NCI-H446 (cell line): Measurements from ENCODE around the gene EYS.

Experiments used
- DNase-seq, 2 experiments: peaks; one replicate each; lab custom pipeline; 2025; lab: John Stamatoyannopoulos, UW

The EYS gene

DNA sequence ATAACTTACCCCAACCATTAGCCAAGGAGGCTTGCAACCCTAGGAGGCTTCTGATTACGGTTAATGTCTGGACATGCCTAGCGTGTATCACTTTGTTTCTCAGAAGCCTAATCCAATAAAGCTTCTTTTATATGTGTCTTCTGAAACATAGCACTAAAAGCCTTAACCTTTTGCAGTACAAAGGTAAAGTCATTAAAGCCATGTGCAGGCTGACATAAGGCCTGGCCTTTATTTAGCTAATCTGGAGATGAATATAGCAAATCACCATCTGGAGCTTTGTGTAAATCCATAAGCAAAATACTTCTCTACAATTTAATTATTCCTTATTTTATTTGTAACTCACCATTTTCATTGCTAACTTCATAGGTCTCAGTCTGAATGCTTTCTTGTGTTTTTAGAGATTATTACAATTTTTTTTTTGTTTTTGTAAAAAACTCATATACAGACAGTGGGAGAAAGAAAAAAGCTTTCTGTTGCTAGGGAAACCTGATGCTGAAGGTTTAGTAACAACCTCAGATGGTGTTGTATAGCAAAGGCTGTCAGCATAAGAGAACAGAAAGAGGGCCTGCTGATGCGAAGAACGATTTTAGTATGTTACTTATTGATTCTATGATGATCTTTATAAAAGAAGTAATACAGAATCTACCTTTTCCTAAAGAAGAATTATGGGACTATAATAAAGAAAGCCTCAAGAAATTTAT lies at the start of gene EYS:
TSS of gene EYS (minus strand) at position 101 of the 701 bp plus-strand sequence. CDS start 211,816 bp downstream, outside the sequence.
- DNase-seq: peak in 1 of 2 experiments; percentile 64

DNA sequence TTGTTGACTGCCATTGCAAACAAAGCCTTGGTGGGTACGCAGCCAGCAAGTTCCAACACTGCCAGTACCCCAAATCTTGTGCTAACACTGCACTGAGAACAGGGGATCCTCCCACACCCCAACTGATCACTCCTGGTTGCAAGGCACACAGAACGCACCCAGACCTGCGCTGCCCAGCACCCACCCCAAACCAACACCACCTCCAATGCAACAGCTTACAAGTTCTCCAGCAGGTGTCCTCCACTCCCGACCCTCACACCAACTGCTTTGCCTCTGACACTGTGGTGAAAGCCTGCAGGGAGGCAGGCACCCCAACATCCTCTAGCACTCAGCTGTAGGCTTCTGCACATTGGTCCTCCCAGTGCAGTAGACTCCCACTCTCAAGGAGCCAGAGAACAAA lies 39.3 kb upstream of the EYS start:
- no peak for DNase-seq

DNA sequence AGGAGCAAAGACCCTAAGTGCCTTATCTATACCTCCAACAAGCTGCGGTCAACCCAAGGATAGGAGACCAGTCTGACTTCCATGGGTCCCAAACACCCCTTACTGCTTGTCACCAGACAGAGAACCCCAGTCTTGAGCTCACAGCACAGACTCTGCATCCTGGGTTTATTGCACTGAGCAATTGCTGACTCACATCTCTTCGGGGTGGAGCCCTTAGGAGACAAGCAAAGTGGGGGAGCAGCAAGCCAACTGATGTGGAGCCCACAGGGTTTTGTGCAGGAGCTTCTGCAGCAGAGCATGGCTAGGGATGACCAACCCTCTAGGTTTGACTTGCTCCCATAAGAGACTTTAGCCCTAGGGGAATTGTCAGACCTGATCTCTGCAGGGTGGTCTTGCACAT lies 38.6 kb upstream of the EYS start:
- no peak for DNase-seq

DNA sequence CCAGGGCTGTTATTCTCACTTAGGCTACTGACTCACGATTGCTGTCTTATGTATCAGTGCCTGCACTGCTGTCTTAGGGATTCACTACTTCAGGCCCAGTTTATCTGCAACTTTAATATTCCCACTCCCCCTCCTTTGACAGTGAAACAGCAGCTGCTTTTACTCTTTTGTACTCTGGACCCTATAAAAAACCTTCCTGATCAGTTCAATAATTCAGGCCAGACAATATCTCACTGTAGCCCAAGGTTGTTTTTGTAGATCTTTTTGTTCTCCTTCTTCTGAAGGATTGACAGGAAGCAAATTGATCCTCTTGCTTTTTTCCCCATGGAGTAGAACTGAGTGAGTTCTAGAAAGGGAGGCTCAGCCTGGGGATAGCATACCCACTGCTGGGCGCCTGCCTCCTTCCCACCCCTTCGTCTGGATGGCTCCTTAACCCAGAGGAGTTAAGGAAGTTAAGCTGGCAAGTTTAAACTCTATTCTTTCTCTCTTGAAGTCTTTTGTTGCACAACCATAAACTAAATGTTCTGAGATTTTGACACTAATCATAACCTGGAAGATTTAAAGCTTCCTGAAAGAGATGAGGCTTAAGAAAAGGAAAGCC lies 22.0 kb upstream of the EYS start:
- DNase-seq: no peak

DNA sequence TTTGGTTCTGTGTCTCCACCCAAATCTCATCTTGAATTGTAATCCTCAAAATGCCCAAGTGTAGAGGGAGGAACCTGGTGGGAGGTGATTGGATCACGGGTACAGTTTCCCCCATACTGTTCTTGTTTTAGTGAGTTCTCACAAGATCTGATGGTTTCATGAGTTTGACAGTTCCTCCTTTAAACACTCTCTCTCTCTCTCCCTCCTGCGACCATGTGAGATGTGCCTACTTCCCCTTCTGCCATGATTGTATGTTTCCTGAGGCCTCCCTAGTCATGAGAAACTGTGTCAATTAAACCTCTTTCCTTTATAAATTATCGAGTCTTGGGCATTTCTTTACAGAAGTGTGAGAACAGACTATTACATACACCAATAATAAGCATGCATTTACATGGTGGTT lies 12.1 kb upstream of the EYS start:
- DNase-seq: no peak

DNA sequence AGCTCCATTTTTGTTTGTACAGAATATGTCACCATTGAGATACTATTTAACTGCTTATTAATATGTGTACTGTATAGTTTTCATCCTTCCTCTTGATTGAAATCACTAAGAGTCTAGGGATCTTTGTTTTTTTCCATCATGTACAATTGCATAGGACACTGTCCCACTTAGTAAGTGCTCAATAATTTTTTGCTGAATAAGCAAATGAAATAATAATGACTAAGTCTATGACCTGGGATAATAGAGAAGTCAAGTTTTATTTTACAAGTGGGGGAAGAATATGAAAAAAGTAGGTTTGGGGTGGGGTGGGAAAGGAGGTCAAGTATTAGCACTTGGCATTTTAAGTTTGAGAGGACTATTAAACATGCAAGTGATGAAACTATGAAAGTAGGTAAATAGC lies 4.5 kb upstream of the EYS start:
- DNase-seq: no peak

DNA sequence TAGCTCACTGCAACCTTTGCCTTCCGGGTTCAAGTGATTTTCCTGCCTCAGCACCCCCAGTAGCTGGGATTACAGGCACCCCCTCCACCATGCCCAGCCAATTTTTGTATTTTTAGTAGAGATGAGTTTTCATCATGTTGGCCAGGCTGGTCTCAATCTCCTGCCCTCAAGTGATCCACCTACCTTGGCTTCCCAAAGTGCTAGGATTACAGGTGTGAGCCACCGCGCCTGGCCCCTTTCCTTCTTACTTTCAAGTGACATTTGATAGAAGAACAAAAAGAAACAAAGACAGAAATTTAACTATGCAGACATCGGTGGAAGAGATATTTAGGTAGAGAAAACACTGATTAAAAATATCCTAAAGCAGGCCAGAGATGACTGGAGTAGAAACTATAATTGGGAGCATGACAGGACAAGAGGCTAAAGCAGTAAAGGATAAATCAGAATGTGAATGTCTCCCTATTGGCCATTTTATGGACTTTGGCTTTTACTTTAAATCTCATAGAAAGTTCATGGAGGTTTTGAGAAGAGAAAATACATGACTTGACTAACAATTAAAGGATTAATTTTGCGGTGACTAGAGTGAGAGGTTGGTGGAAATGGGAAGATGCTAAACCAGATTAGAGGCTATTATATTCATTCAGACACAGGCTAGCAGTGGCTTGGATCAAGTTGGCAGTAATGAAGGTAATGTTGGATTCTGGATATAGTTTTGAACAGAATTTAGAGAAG lies 2.2 kb upstream of the EYS start:
- no peak for DNase-seq

DNA sequence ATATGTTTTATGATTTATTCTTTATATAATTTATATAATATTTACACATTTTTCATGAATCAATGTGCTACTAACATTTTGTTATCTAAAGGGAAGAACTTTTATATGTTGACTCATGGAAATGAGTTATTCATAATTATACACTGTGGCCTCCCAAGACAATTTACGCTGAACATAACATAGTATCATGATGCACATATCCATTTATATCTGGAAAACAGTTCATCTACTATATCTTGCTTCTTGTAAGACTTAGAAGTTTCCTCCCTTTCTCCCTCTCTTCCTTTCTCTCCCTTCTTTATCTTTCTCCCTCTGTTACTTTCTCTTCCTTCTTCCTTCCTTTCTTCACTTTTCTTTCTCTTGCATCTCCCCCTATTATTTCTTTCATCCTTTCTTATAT lies 1.1 kb upstream of the EYS start:
- no peak for DNase-seq

DNA sequence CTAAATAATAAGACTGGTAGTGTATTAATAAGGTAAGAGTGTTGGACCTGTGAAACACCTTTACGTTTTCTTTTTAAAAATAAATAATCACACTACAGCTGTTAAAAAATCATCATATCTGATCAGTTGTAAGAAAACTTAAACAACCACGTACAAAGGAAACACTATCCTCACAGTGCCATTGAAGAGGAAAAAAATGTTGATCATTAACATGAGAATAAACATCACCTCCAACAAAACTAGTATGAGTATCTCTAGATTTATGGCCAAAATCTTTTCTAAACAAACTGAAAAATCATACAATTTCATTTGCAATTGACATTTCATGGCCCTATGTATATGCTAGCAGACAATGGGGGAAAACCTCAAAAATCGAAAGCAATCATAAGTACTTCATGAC lies 590 bp downstream of the EYS start:
- no peak for DNase-seq

DNA sequence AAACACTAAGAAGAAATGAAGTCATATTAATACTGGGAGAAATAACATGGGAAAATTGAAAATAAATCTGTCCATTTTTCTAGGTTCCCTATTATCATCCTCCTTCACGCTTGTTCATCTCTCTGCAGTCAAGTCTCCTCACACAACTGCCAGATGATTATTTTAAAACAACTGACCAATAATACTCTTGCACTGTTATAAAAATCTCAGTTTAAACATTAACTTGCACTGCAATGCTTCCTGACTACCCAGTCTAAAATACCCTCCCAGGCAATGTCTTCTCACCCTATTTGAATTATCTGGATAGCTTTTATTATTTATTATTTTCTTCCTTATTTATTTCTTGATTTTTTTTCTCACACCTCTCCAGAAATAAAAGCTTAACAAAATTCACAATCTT lies 5.7 kb downstream of the EYS start:
- DNase-seq: no peak

DNA sequence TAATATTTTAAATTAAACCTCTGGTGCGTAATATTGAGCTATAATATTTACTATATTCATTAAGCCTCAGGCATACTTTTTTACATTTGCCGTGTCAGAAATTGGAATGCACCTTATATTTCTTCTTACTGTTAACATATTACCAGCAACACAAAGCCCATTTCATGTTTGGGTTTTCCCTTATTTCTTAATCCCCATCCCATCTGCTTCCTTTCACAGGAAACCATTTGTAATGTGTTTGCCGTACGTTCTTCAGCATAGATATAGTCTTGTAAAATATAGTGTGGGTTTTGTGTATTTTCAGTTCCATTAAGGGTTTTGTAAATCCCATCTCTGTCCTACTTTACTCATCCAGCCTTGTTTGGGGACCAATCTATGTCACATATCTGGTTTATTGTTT lies 6.5 kb downstream of the EYS start:
- peak in 1 of 2 experiments; percentile 14 for DNase-seq

DNA sequence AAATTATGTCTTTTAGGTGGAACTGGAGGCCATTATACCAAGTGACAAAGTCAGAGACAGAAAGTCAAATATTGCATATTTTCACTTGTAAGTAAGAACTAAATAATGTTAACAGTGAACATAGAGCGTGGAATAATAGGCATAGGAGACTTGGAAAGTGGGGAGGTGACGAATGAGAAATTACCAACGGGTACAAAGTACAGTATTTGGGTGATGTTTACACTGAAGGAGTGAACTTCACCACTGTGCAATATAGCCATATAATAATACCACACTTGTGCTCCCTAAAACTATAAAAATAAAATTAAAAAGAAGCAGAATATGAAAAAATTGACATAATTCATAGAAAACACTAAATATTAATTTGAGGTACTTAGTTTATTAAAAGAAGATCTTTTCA lies 14.9 kb downstream of the EYS start:
- DNase-seq: no peak

DNA sequence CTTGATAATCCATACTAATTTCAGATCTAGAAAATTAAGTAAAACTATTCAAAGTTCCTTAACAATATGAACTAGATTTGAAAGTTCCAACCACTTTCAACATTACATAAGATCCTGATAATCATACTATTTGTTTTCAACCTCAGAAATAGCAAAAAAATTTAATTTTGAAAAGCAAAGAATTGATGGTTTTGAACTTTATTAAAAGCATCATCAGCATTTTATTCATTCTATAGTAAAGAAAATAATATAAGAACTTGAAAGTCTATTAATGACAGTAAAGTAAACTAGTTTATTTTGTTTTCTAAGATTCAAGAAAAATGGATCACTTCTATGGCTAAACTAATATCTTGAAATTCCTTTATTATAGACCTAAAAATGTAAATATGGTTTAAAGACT lies 26.8 kb downstream of the EYS start:
- no peak for DNase-seq

DNA sequence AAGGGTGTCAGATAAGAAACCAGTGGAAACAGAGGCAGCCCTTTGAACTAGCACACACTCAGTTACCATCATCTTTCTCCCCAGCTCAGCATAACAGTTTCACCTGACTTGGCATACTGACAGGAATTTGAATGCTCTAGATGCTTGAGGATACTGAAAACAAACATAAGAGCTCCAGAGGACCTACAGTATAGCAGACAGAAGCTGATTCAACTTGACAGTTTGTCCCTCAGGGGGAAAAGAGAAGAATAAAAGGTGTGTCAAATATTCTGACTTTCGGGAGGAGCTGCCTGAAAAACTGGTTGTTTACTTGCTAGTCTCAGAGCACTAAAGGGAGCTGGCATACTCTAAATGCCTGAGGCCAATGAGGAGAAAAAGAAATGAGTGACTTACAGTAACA lies 35.1 kb downstream of the EYS start:
- DNase-seq: no peak

DNA sequence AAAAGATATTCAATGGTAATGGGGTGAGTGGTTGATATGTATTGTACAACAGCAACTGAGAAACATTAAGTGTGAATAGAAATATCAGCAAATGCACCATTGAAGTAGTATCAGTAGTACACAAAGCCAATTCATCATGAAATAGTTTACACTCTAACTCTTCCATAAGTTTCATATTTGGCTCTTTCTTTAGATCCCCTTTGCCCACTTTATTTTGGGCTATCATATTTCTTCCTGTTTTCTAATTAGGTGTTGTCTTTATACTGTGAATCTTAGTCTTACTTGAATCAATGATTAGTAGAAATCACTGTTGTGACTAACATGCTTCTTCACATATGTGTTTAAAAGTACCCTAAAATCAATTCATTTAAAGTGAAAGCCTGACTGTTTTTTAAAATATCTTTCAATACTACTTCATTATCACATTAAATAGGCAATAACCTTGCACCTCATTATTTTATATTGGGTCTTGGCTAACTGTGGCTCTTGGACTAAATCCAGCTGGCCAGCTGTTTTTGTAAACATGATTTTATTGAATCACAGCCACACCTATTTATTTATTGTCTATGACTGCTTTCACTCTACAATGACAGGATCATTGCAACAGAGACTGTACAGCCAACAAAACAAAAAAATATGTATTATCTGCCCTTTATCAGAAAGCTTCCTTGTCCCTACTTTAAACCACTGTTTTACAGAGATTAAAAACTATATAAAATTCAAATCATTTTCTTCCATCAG lies 38.9 kb downstream of the EYS start:
- peak in 1 of 2 experiments; percentile 0 for DNase-seq

DNA sequence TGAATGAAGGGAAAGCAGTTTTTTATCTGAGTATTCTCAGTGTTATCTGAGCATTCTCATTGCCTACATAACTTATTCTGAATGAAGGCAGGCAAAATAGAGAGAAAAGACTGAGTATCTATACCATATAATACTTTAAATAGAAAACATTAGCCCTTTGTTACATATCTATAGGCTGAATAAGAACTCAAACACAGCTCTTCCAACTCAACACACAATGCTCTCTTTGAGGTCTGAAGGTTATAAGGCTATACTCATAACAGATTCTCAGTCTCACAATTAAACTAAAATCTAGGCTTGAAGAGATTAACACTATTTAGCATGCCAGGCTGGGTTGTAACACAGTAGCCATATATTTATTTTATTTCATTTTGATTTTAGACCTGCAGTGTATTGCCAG lies 56.9 kb downstream of the EYS start:
- no peak for DNase-seq

DNA sequence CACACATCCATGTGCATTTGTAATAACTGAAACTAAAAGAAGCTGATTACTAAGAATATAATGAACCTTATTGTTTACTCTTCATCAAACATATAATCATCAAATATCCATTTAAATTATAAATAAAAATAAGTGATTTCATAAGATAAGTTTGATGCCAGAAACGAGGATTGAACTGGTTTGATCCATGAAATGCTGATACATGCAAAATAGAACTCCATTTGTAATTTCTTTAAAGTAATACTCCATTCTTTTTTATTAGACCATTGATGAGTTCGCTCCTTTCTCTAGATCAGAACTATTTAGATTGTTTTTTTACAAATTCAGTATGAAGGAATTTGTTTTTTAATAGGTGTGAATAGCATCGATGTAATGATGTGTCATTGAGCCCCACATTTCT lies 57.6 kb downstream of the EYS start:
- no peak for DNase-seq

DNA sequence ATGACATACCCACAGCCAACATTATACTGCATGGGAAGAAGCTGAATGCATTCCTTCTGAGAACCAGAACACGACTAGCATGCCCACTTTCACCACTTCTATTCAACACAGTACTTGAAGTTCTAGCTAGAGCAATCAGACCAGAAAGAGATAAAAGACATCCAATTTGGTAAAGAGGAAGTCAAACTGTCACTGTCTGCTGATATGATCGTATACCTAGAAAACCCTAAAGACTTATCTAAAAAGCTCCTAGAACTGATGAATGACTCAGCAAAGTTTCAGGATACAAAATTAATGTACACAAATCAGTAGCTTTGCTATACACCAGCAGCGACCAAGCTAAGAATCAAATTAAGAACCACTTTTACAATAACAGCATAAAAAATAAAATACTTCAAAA lies 60.5 kb downstream of the EYS start:
- DNase-seq: no peak

DNA sequence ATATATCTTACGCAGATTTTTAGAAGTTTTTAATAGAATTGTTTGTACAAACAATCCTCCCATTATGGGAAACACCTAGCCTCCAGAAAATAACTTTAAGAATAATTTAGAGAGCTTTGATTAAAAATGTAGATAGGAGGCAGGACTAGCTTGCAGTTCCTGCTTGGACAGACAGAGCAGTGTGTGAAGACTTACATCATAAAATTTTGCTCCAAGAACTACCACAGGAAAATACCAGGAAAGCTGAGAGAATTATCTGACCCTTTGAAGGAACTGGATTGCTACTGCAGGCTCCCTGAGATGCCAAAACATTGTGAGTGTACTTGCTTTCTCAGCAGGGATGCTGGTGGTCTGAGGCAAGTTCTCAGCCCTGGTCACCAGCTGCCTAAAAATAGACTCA lies 64.2 kb downstream of the EYS start:
- no peak for DNase-seq

DNA sequence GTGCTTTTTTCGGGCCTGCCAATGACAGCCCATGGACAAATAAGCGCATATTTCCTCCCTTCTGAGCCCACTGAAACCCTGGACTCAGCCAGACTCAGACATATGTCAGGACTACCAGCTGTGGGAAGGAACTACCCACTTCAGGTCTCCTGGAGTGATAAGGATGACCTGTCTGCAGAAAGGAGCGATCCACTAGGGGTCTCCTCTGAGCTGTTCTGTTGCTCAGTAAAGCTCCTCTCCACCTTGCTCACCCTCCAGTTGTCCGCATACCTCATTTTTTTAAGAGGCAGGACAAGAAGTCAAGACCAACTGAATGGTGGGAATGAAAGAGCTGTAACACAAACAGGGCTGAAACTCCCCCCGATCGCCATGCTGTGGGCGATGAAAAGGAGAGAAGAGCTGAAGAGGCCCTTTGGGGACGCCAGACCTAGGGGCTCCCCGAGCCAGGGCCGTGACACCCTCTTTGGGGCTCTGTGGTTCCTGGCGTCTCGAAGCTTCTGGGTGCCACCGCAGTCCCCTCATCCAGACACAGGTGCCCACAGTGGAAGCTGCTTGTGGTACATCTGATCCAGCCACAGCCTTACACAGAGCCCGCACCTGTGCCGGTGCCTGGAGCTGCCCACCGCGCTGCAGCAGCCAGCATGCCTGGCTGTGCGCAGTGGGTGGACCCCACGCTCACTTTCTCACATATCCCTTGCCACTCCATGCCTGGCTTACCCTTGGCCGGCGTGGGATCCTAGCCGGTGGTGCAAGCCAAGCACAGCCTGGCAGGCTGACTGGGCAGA lies 68.8 kb downstream of the EYS start:
- DNase-seq: peak in 1 of 2 experiments; percentile 26

DNA sequence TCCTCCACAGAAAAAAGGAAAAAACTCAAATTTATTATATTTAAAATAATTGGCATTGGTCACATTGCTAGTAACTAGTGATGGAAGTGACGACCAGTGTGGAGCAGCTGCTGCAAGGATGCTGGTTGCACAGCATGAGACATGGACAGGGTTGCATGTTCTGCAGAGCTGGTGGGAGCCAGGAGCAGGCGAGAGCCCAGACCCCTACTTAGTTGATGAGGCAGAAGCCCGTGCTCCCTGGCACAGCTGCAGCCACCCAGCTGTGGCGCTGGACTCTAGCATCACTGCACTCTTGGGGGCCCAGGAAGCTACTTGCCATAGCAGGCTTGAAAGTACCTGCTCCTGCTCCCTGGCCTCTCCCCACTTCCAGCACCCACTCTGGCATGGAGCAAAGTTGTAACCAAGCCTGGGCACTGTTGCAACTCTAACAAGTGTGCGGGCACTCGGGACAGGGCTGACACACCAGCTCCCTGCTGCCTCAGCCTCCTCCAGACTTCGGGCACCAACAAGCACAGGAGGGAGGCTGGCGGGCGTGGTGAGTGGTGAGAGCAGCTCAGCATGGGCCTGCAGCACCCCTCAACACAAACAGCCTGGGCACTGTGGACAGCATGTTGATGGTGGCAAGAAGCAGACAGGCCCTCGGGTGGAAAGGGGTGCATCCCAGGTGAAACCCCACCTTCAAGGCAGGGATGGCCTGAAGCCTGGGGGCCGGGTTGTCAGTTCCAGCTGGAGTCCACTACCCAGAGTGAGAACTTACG lies 69.6 kb downstream of the EYS start:
- DNase-seq: no peak
